ENCODE results near the gene CTIF.

CTIF gene

DNA sequence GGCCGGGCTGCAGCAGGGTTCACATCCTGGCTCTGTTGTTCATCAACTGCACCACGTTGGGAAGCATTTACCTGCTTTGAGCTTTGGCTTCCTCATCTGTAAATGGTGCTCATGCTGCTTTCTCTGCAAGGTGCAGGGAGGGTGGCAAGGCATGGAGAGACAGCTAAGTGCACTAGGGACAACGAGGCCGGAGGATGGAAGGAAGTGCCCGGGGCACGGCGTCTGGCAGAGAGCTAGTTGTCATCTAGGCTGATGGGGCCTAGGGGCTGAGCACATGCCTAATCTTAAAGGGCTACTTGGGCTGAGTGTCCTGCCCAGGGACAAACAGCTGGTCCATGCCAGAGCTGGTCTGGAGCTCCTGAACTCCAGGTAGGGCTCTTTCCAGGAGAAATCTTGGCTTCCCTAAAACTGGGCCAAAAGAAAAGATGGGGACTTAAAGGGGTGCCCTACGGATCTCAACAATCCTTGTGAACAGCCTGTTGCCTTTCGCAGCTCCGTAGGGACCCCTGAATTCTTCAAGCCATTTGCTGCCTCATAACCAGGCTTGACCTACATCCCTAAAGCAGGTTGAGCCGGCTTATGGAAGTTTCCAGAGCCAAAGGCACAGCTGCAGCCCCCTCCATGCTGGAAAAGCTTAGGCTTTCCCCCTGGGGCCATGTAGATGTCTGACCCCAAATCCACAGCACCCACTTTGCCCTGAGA lies 281.1 kb downstream of the CTIF start:
- peaks cover 2% of the 10 kb centered on the region for H3K4me1 ChIP-seq
- H3K27me3 ChIP-seq (ENCODE audit: control insufficient read depth, insufficient read depth, low read length) = no peaks in the 10 kb centered on the region
- H3K79me2 ChIP-seq = no peaks in the 10 kb centered on the region
- H2AFZ ChIP-seq = no peak overlapping the region
- H3K4me2 ChIP-seq (ENCODE audit: low read length) = no peak overlapping the region
- H3K27ac ChIP-seq = no peak overlapping the region
- no peaks in the 10 kb centered on the region for H3K9me3 ChIP-seq (ENCODE audit: control insufficient read depth, low read length)
- H3K9ac ChIP-seq = no peak overlapping the region
- H3K36me3 ChIP-seq (ENCODE audit: control insufficient read depth, insufficient read depth, low read length) = no peaks in the 10 kb centered on the region
- TF ChIP-seq CTCF (IDR thresholded peaks at IDR 0.05) = no peak
- no peak overlapping the region for H3K4me3 ChIP-seq (ENCODE audit: low read depth, low read length)

DNA sequence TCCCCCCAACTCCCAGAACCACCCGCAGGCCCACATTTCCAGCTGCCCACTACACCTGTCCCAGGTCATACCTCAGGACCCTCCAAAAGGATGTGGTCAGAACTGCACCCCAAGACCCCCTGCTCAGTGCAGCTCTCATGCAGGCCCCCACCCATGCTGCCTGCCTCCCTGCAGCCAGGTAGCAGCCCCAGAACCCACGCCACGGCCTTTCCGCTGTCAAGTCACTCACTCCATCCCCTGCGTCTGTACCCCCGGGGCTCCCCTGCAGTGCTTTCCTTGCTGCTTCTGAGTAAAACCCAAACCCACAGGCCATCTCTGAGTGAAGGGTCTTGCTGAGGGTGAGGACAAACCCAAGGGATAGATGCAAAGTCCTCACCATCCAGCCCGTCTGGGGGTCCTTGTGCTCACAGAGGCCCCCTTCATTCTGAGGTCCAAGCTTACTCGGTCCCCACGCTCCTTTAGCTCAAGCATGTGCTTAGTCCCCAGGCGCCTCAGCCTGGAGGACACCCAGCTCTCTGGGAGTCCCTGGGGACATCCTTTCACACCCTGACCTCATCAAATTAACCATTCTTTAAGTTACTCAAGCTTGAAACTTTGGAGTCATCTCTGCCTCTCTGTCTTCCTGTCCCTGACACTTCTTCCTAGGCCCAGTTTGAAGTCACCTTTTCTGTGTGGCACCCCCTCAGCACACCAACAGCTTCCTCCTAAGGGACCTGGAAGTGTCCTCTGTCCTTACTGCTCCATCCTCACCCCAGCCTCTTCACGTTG lies 281.8 kb downstream of the CTIF start:
- Histone ChIP-seq H3K4me1 (peaks cover 9% of the 10 kb centered on the region), H3K9ac (no peak overlapping the region), H3K9me3 (ENCODE audit: control insufficient read depth, low read length) (no peaks in the 10 kb centered on the region), H2AFZ (no peak overlapping the region), H3K27me3 (ENCODE audit: control insufficient read depth, insufficient read depth, low read length) (no peaks in the 10 kb centered on the region), H3K27ac (no peak overlapping the region), H3K79me2 (no peaks in the 10 kb centered on the region), H3K4me2 (ENCODE audit: low read length) (no peak overlapping the region), H3K36me3 (ENCODE audit: control insufficient read depth, insufficient read depth, low read length) (no peaks in the 10 kb centered on the region), H3K4me3 (ENCODE audit: low read depth, low read length) (no peak overlapping the region)
- no peak for TF ChIP-seq CTCF (IDR thresholded peaks at IDR 0.05)

GRCh38 chr18:48821251-48821590 lies 282.4 kb downstream of the CTIF start:
- no peak for TF ChIP-seq CTCF (IDR thresholded peaks at IDR 0.05)
- H3K4me3 ChIP-seq (ENCODE audit: low read depth, low read length) = no peak overlapping the region

GRCh38 chr18:48821845-48822244 lies 283.0 kb downstream of the CTIF start:
- Histone ChIP-seq H3K36me3 (ENCODE audit: control insufficient read depth, insufficient read depth, low read length) (no peaks in the 10 kb centered on the region), H3K9me3 (ENCODE audit: control insufficient read depth, low read length) (no peaks in the 10 kb centered on the region), H3K9ac (no peak overlapping the region)

More at GRCh38 chr18:48821251-48821590, 282.4 kb downstream of the CTIF start:
- Histone ChIP-seq H3K27me3 (ENCODE audit: control insufficient read depth, insufficient read depth, low read length) (no peaks in the 10 kb centered on the region), H2AFZ (no peak overlapping the region), H3K27ac (no peak overlapping the region), H3K36me3 (ENCODE audit: control insufficient read depth, insufficient read depth, low read length) (no peaks in the 10 kb centered on the region), H3K4me2 (ENCODE audit: low read length) (no peak overlapping the region), H3K4me1 (peaks cover 14% of the 10 kb centered on the region), H3K9ac (no peak overlapping the region), H3K9me3 (ENCODE audit: control insufficient read depth, low read length) (no peaks in the 10 kb centered on the region), H3K79me2 (no peaks in the 10 kb centered on the region)

More at GRCh38 chr18:48821845-48822244, 283.0 kb downstream of the CTIF start:
- Histone ChIP-seq H3K4me2 (ENCODE audit: low read length) (no peak overlapping the region), H2AFZ (no peak overlapping the region), H3K27ac (no peak overlapping the region), H3K79me2 (no peaks in the 10 kb centered on the region), H3K4me1 (peaks cover 17% of the 10 kb centered on the region), H3K27me3 (ENCODE audit: control insufficient read depth, insufficient read depth, low read length) (no peaks in the 10 kb centered on the region), H3K4me3 (ENCODE audit: low read depth, low read length) (no peak overlapping the region)
- TF ChIP-seq CTCF (IDR thresholded peaks at IDR 0.05) = no peak
